Liver (tissue), 9 donors: ENCODE data around the gene CHAT. TPM values are rescaled to one million over a fixed set of nuclear protein-coding genes. Genes with fewer than 3 reads are reported as not detected.

Source experiments
- DNase-seq: peaks from one replicate; pipeline ENCODE4 v3.0.0-alpha.2; 2017; ENCODE audit warnings: low spot score
- H3K27ac ChIP-seq, 2 donors: one replicate each; pipeline ENCODE4 v1.7.0; 2013; ENCODE audit warnings: inconsistent platforms in 2 of 2, low read length in 2 of 2, control low read depth in 1 of 2, low read depth in 1 of 2, mild to moderate bottlenecking in 1 of 2
- H3K27me3 ChIP-seq, 4 donors: one replicate each; pipeline versions ENCODE4 v1.6.1 to v1.7.0; 2013; ENCODE audit warnings: low read length in 3 of 4, inconsistent platforms in 1 of 4, mild to moderate bottlenecking in 1 of 4, moderate library complexity in 1 of 4; ENCODE audit not compliant: control insufficient read depth in 4 of 4, insufficient read depth in 4 of 4
- H3K36me3 ChIP-seq, 4 donors: one replicate each; pipeline versions ENCODE4 v1.6.1 to v1.7.0; 2013; ENCODE audit warnings: low read length in 3 of 4, mild to moderate bottlenecking in 3 of 4, low read depth in 1 of 4, moderate library complexity in 1 of 4; ENCODE audit not compliant: control insufficient read depth in 4 of 4, insufficient read depth in 3 of 4
- H3K4me1 ChIP-seq, 4 donors: one replicate each; pipeline versions ENCODE4 v1.6.1 to v1.7.0; 2013; ENCODE audit warnings: low read length in 3 of 4, mild to moderate bottlenecking in 3 of 4, moderate library complexity in 1 of 4; ENCODE audit not compliant: control insufficient read depth in 4 of 4, insufficient read depth in 4 of 4
- H3K4me3 ChIP-seq, 3 donors: one replicate each; pipeline versions ENCODE4 v1.6.1 to v1.7.0; 2013; ENCODE audit warnings: low read length in 3 of 3, control low read depth in 1 of 3, low read depth in 1 of 3, mild to moderate bottlenecking in 1 of 3
- H3K9ac ChIP-seq, 2 donors: one replicate each; pipeline ENCODE4 v1.7.0; 2013; ENCODE audit warnings: low read length in 2 of 2, mild to moderate bottlenecking in 2 of 2, moderate library complexity in 2 of 2, control low read depth in 1 of 2, low read depth in 1 of 2
- H3K9me3 ChIP-seq, 4 donors: one replicate each; pipeline versions ENCODE4 v1.6.1 to v1.7.0; 2013; ENCODE audit warnings: low read length in 3 of 4; ENCODE audit not compliant: control insufficient read depth in 4 of 4
- ATF3 ChIP-seq: IDR thresholded peaks from 2 replicates; pipeline ENCODE4 v1.6.1; 2016; ENCODE audit warnings: antibody characterized with exemption
- EGR1 ChIP-seq, 2 donors: IDR thresholded peaks; 2 replicates each; pipeline ENCODE4 v1.6.1; 2016 to 2018; ENCODE audit warnings: antibody characterized with exemption in 2 of 2, low read depth in 2 of 2
- FOXA1 ChIP-seq: IDR thresholded peaks from 2 replicates; pipeline ENCODE4 v1.6.1; 2016; ENCODE audit warnings: antibody characterized with exemption
- FOXA2 ChIP-seq: IDR thresholded peaks from 2 replicates; pipeline ENCODE4 v1.6.1; 2016; ENCODE audit warnings: antibody characterized with exemption
- GABPA ChIP-seq, 2 donors: IDR thresholded peaks in 1 of 2; conservative IDR thresholded peaks in 1 of 2; 2 replicates each; pipeline ENCODE4 v1.6.1; 2016; ENCODE audit warnings: antibody characterized with exemption in 2 of 2, mild to moderate bottlenecking in 1 of 2, moderate library complexity in 1 of 2
- HNF4A ChIP-seq, 2 donors: conservative IDR thresholded peaks; 2 replicates each; pipeline ENCODE4 v1.6.1; 2016; ENCODE audit warnings: antibody characterized with exemption in 2 of 2, mild to moderate bottlenecking in 2 of 2
- HNF4G ChIP-seq: IDR thresholded peaks from 2 replicates; pipeline ENCODE4 v1.6.1; 2016; ENCODE audit warnings: antibody characterized with exemption
- JUND ChIP-seq, 2 donors: IDR thresholded peaks; 2 replicates each; pipeline ENCODE4 v1.6.1; 2016; ENCODE audit warnings: antibody characterized with exemption in 2 of 2
- NR2F2 ChIP-seq: IDR thresholded peaks from 2 replicates; pipeline ENCODE4 v1.6.1; 2016; ENCODE audit warnings: antibody characterized with exemption
- RAD21 ChIP-seq, 2 donors: IDR thresholded peaks; 2 replicates each; pipeline ENCODE4 v1.6.1; 2016; ENCODE audit warnings: antibody characterized with exemption in 2 of 2, mild to moderate bottlenecking in 2 of 2
- RXRA ChIP-seq, 2 donors: IDR thresholded peaks; 2 replicates each; pipeline ENCODE4 v1.6.1; 2017 to 2018; ENCODE audit warnings: antibody characterized with exemption in 2 of 2, mild to moderate bottlenecking in 1 of 2
- SP1 ChIP-seq: IDR thresholded peaks from 2 replicates; pipeline ENCODE4 v1.6.1; 2018; ENCODE audit warnings: antibody characterized with exemption, mild to moderate bottlenecking
- TAF1 ChIP-seq: conservative IDR thresholded peaks from 2 replicates; pipeline ENCODE4 v1.6.1; 2016; ENCODE audit warnings: antibody characterized with exemption, mild to moderate bottlenecking
- YY1 ChIP-seq: IDR thresholded peaks from 2 replicates; pipeline ENCODE4 v1.6.1; 2016; ENCODE audit warnings: antibody characterized with exemption, mild to moderate bottlenecking
- WGBS: extraction: QIAGEN DNeasy Blood & Tissue Kit; methylation state at CpG from one replicate; pipeline ENCODE4 v1.1.7; 2013; 5-methylcytosine and 5-hydroxymethylcytosine counted together
- polyA plus RNA-seq, 2 donors: library from polyadenylated mRNA; stranded (reverse) in 1 of 2; unstranded in 1 of 2; fragments of 200-250 nt in 1 of 2; fragments of >200 nt in 1 of 2; fragmentation: Nextera tagmentation in 1 of 2; extraction: Ambion mirVana in 1 of 2; gene quantifications; one replicate each; pipeline versions ENCODE4 v1.2.1 to v1.2.3, GENCODE V29; 2013 to 2015
- total RNA-seq, 2 donors: library from RNA; depleted of rRNA; stranded (reverse); fragments of >200 nt; gene quantifications; one replicate each; pipeline ENCODE4 v1.2.3, GENCODE V29; 2014
- TF ChIP-seq, protein P1 (sequence below): fragments of 150-350 bp; IDR thresholded peaks from 2 replicates; pipeline ENCODE4 v1.5.1; 2017; ENCODE audit warnings: improper control_type of control experiment, low read depth, low read length; ENCODE audit not compliant: missing input control
- TF ChIP-seq, protein P2 (sequence below): IDR thresholded peaks from 2 replicates; pipeline ENCODE4 v1.6.1; 2016; ENCODE audit warnings: antibody characterized with exemption
- TF ChIP-seq, protein P3 (sequence below): IDR thresholded peaks from 2 replicates; pipeline ENCODE4 v1.6.1; 2016; ENCODE audit warnings: antibody characterized with exemption
- donor health status: healthy.
- donor health status: healthy.
- donor health status: healthy.
- donor health status: healthy.
- donor health status: healthy.

The CHAT gene
- total and polyA plus RNA-seq, 4 donors, result not detected

GRCh38 chr10:49567810-49568209 lies 46.0 kb upstream of the CHAT start:
- DNase-seq, result no peak

GRCh38 chr10:49568235-49568634 lies 45.6 kb upstream of the CHAT start:
- Histone ChIP-seq H3K27me3 (peaks cover 0 to 8% (median 0%) of the 10 kb centered on the region in 4 donors), H3K9ac (no peak overlapping the region), H3K4me1 (no peaks in the 10 kb centered on the region), H3K4me3 (no peak overlapping the region), H3K27ac (no peak overlapping the region), H3K9me3 (peaks cover 0 to 8% (median 4%) of the 10 kb centered on the region in 4 donors), H3K36me3 (no peaks in the 10 kb centered on the region)
- DNase-seq, result no peak
- 67% methylated on average over 2 of the region's 2 CpGs for WGBS
- TF ChIP-seq YY1 (no peak), RAD21 (IDR thresholded peaks at IDR 0.05) (no peak), TAF1 (no peak), SP1 (no peak), RXRA (IDR thresholded peaks at IDR 0.05) (no peak), HNF4A (conservative IDR thresholded peaks at IDR 0.05) (no peak), FOXA2 (no peak), NR2F2 (no peak), EGR1 (IDR thresholded peaks at IDR 0.05; ENCODE audit: low read depth in 2 of 2) (no peak), HNF4G (no peak), FOXA1 (no peak), JUND (IDR thresholded peaks at IDR 0.05) (no peak)
- TF ChIP-seq, protein P1, sequence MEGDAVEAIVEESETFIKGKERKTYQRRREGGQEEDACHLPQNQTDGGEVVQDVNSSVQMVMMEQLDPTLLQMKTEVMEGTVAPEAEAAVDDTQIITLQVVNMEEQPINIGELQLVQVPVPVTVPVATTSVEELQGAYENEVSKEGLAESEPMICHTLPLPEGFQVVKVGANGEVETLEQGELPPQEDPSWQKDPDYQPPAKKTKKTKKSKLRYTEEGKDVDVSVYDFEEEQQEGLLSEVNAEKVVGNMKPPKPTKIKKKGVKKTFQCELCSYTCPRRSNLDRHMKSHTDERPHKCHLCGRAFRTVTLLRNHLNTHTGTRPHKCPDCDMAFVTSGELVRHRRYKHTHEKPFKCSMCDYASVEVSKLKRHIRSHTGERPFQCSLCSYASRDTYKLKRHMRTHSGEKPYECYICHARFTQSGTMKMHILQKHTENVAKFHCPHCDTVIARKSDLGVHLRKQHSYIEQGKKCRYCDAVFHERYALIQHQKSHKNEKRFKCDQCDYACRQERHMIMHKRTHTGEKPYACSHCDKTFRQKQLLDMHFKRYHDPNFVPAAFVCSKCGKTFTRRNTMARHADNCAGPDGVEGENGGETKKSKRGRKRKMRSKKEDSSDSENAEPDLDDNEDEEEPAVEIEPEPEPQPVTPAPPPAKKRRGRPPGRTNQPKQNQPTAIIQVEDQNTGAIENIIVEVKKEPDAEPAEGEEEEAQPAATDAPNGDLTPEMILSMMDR, result no peak
- TF ChIP-seq, protein P2, sequence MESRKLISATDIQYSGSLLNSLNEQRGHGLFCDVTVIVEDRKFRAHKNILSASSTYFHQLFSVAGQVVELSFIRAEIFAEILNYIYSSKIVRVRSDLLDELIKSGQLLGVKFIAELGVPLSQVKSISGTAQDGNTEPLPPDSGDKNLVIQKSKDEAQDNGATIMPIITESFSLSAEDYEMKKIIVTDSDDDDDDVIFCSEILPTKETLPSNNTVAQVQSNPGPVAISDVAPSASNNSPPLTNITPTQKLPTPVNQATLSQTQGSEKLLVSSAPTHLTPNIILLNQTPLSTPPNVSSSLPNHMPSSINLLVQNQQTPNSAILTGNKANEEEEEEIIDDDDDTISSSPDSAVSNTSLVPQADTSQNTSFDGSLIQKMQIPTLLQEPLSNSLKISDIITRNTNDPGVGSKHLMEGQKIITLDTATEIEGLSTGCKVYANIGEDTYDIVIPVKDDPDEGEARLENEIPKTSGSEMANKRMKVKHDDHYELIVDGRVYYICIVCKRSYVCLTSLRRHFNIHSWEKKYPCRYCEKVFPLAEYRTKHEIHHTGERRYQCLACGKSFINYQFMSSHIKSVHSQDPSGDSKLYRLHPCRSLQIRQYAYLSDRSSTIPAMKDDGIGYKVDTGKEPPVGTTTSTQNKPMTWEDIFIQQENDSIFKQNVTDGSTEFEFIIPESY, result no peak
- TF ChIP-seq, protein P3, sequence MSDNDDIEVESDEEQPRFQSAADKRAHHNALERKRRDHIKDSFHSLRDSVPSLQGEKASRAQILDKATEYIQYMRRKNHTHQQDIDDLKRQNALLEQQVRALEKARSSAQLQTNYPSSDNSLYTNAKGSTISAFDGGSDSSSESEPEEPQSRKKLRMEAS, result no peak

More at GRCh38 chr10:49567810-49568209, 46.0 kb upstream of the CHAT start:
- H3K9me3 ChIP-seq, result peaks cover 0 to 8% (median 4%) of the 10 kb centered on the region in 4 donors
- H3K4me3 ChIP-seq, result no peak overlapping the region
- no peaks in the 10 kb centered on the region for H3K36me3 ChIP-seq
- H3K9ac ChIP-seq, result no peak overlapping the region
- 82% methylated on average over 1 of the region's 1 CpG for WGBS
- peaks cover 0 to 8% (median 0%) of the 10 kb centered on the region in 4 donors for H3K27me3 ChIP-seq
- no peak overlapping the region for H3K27ac ChIP-seq
- H3K4me1 ChIP-seq, result no peaks in the 10 kb centered on the region
- no peak for TF ChIP-seq FOXA2
- TF ChIP-seq RAD21 (IDR thresholded peaks at IDR 0.05), result no peak
- TF ChIP-seq SP1, result no peak
- TF ChIP-seq YY1, result no peak
- TF ChIP-seq NR2F2, result no peak
- no peak for TF ChIP-seq ATF3
- TF ChIP-seq, protein P2, result no peak
- no peak for TF ChIP-seq EGR1 (IDR thresholded peaks at IDR 0.05; ENCODE audit: low read depth in 2 of 2)
- TF ChIP-seq TAF1, result no peak
- TF ChIP-seq FOXA1, result no peak
- TF ChIP-seq JUND (IDR thresholded peaks at IDR 0.05), result no peak
- no peak for TF ChIP-seq GABPA (IDR thresholded peaks at IDR 0.05 in 1 of 2, conservative IDR thresholded peaks at IDR 0.05 in 1 of 2)
- TF ChIP-seq, protein P3, result no peak
- no peak for TF ChIP-seq HNF4A (conservative IDR thresholded peaks at IDR 0.05)
- TF ChIP-seq RXRA (IDR thresholded peaks at IDR 0.05), result no peak
- TF ChIP-seq, protein P1, result no peak
